Trophoblast cell (in vitro differentiated cells and primary cell): ENCODE measurements around the gene ARHGAP10.

ENCODE experiments used
- DNase-seq, 2 donors: peaks; one replicate each; pipeline ENCODE4 v3.0.0-alpha.2; 2016
- H2AFZ ChIP-seq: 2 replicates; pipeline ENCODE4 v1.6.1; 2013; ENCODE audit warnings: low read length, moderate library complexity, mild to moderate bottlenecking; ENCODE audit not compliant: insufficient read depth, poor library complexity
- H2AK5ac ChIP-seq: 2 replicates; pipeline ENCODE4 v1.6.1; 2013; ENCODE audit warnings: mild to moderate bottlenecking, low read length
- H2BK120ac ChIP-seq: 2 replicates; pipeline ENCODE4 v1.6.1; 2013; ENCODE audit warnings: low read length, mild to moderate bottlenecking, moderate library complexity; ENCODE audit not compliant: insufficient read depth, poor library complexity
- H2BK12ac ChIP-seq: 2 replicates; pipeline ENCODE4 v1.6.1; 2013; ENCODE audit warnings: mild to moderate bottlenecking, low read length, moderate library complexity
- H2BK5ac ChIP-seq: 2 replicates; pipeline ENCODE4 v1.6.1; 2013; ENCODE audit warnings: low read length, low read depth, moderate library complexity, mild to moderate bottlenecking; ENCODE audit not compliant: poor library complexity
- H3K14ac ChIP-seq: 2 replicates; pipeline ENCODE4 v1.6.1; 2013; ENCODE audit warnings: mild to moderate bottlenecking, low read length
- H3K18ac ChIP-seq: 2 replicates; pipeline ENCODE4 v1.6.1; 2013; ENCODE audit warnings: mild to moderate bottlenecking, low read length
- H3K23ac ChIP-seq: 2 replicates; pipeline ENCODE4 v1.6.1; 2013; ENCODE audit warnings: low read length
- H3K27ac ChIP-seq: 2 replicates; pipeline ENCODE4 v1.5.1; 2013; ENCODE audit warnings: low read depth, mild to moderate bottlenecking, inconsistent platforms, low read length, moderate library complexity
- H3K27me3 ChIP-seq: 2 replicates; pipeline ENCODE4 v1.6.1; 2013; ENCODE audit warnings: inconsistent platforms, mild to moderate bottlenecking, low read length, moderate library complexity; ENCODE audit not compliant: insufficient read depth
- H3K36me3 ChIP-seq, 2 experiments: 1 replicate in 1 of 2; 2 replicates in 1 of 2; pipeline ENCODE4 v1.6.1; 2013; ENCODE audit warnings: low read length in 2 of 2, mild to moderate bottlenecking in 2 of 2, moderate library complexity in 1 of 2; ENCODE audit not compliant: insufficient read depth in 2 of 2, control insufficient read depth in 1 of 2
- H3K4ac ChIP-seq: 2 replicates; pipeline ENCODE4 v1.6.1; 2013; ENCODE audit warnings: low read depth, mild to moderate bottlenecking, low read length, moderate library complexity
- H3K4me1 ChIP-seq, 2 experiments: 1 replicate in 1 of 2; 2 replicates in 1 of 2; pipeline ENCODE4 v1.6.1; 2013; ENCODE audit warnings: low read length in 2 of 2, mild to moderate bottlenecking in 2 of 2, moderate library complexity in 1 of 2; ENCODE audit not compliant: insufficient read depth in 2 of 2, control insufficient read depth in 1 of 2
- H3K4me2 ChIP-seq: 2 replicates; pipeline ENCODE4 v1.6.1; 2013; ENCODE audit warnings: inconsistent platforms, mild to moderate bottlenecking, low read length, moderate library complexity
- H3K4me3 ChIP-seq: 2 replicates; pipeline ENCODE4 v1.5.1; 2013; ENCODE audit warnings: mild to moderate bottlenecking, low read depth, low read length, inconsistent platforms
- H3K79me1 ChIP-seq: one replicate; pipeline ENCODE4 v1.6.1; 2013; ENCODE audit warnings: low read length
- H3K79me2 ChIP-seq: 2 replicates; pipeline ENCODE4 v1.6.1; 2013; ENCODE audit warnings: low read length, mild to moderate bottlenecking; ENCODE audit not compliant: control insufficient read depth, insufficient read depth, poor library complexity
- H3K9ac ChIP-seq: 2 replicates; pipeline ENCODE4 v1.6.1; 2013; ENCODE audit warnings: mild to moderate bottlenecking, low read length
- H3K9me3 ChIP-seq: 2 replicates; pipeline ENCODE4 v1.6.1; 2013; ENCODE audit warnings: low read depth, mild to moderate bottlenecking, control low read depth, inconsistent platforms, low read length; ENCODE audit not compliant: insufficient read depth
- H4K12ac ChIP-seq: 2 replicates; pipeline ENCODE4 v1.6.1; 2013; ENCODE audit warnings: low read depth, mild to moderate bottlenecking, low read length, moderate library complexity
- H4K8ac ChIP-seq: 2 replicates; pipeline ENCODE4 v1.6.1; 2013; ENCODE audit warnings: low read depth, mild to moderate bottlenecking, low read length, moderate library complexity
- H4K91ac ChIP-seq: one replicate; pipeline ENCODE4 v1.6.1; 2013; ENCODE audit warnings: low read depth, mild to moderate bottlenecking, low read length, moderate library complexity
- WGBS: extraction: QIAGEN DNeasy Blood & Tissue Kit; methylation state at CpG from one replicate; pipeline ENCODE4 v1.1.7; 2013; ENCODE audit warnings: missing lambda C conversion rate; ENCODE audit not compliant: insufficient read length, insufficient coverage; ENCODE audit errors: extremely low coverage; 5-methylcytosine and 5-hydroxymethylcytosine counted together

Gene ARHGAP10

GRCh38 chr4:147862043-147862692 lies 130.3 kb downstream of the ARHGAP10 start:
- Histone ChIP-seq H3K4ac (no peak overlapping the region), H4K12ac (peak overlapping the region; percentile 43), H2BK12ac (no peak overlapping the region), H3K36me3 (peaks cover 13 to 15% of the 10 kb centered on the region in 2 experiments), H3K4me3 (no peak overlapping the region), H3K14ac (no peak overlapping the region), H3K23ac (no peak overlapping the region), H3K18ac (no peak overlapping the region), H4K91ac (no peak overlapping the region), H3K9ac (no peak overlapping the region), H2BK5ac (no peak overlapping the region), H3K27ac (no peak overlapping the region), H3K9me3 (no peaks in the 10 kb centered on the region), H3K79me2 (no peaks in the 10 kb centered on the region), H2AFZ (no peak overlapping the region), H4K8ac (no peak overlapping the region), H2BK120ac (no peak overlapping the region), H3K79me1 (no peaks in the 10 kb centered on the region), H3K27me3 (no peaks in the 10 kb centered on the region), H3K4me2 (no peak overlapping the region), H3K4me1 (peaks cover 0 to 2% of the 10 kb centered on the region in 2 experiments), H2AK5ac (no peak overlapping the region)
- WGBS = no CpG with 5 or more reads among the region's 15 CpGs
- DNase-seq = no peak

DNA sequence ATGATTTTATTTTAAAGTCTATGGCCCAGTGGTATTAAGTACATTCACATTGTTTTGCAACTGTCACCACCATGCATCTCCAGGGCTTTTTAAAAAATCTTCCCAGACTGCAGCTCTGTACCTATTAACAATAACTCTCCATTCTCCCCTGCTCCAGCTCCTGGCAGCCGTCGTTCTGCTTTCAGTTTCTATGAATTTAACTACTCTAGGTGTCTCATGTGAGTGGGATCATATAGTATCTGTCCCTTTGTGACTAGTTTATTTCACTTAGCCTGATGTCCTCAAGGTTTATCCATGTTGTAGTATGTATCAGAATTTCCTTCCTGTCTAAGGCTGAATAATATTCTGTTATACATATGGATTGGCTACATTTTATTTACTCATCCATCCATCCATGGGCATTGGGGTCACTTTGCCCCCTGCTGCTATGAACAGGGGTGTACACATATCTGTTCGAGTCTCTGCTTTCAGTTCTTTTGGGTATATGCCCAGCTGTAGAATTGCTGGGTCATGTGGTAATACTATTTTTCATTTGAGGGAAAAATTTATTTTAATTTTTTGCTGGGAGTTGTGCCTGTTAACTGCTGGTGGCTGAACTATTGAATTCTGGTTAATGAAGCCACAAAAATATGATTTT lies 131.3 kb downstream of the ARHGAP10 start:
- Histone ChIP-seq H2BK5ac (no peak overlapping the region), H2AK5ac (no peak overlapping the region)

GRCh38 chr4:147863808-147864472 lies 132.1 kb downstream of the ARHGAP10 start:
- Histone ChIP-seq H3K27ac (no peak overlapping the region), H3K79me1 (no peaks in the 10 kb centered on the region), H3K9me3 (no peaks in the 10 kb centered on the region), H3K4ac (no peak overlapping the region), H3K4me2 (no peak overlapping the region), H4K8ac (no peak overlapping the region), H3K18ac (peak overlapping the region; percentile 44), H4K12ac (no peak overlapping the region), H3K27me3 (no peaks in the 10 kb centered on the region), H2AK5ac (no peak overlapping the region), H3K4me3 (no peak overlapping the region), H3K4me1 (peaks cover 0 to 2% of the 10 kb centered on the region in 2 experiments), H4K91ac (no peak overlapping the region), H3K79me2 (no peaks in the 10 kb centered on the region), H2AFZ (no peak overlapping the region), H2BK5ac (no peak overlapping the region), H3K14ac (no peak overlapping the region), H3K23ac (no peak overlapping the region), H3K36me3 (peaks cover 17 to 21% of the 10 kb centered on the region in 2 experiments), H2BK12ac (no peak overlapping the region), H2BK120ac (no peak overlapping the region), H3K9ac (no peak overlapping the region)
- WGBS = no CpG with 5 or more reads among the region's 10 CpGs
- no peak for DNase-seq

More for the DNA sequence above, 131.3 kb downstream of the ARHGAP10 start:
- H3K23ac ChIP-seq = no peak overlapping the region
- no peak overlapping the region for H3K9ac ChIP-seq
- H4K8ac ChIP-seq = no peak overlapping the region
- no peaks in the 10 kb centered on the region for H3K27me3 ChIP-seq
- no peak overlapping the region for H2BK120ac ChIP-seq
- H3K4me1 ChIP-seq = peaks cover 0 to 2% of the 10 kb centered on the region in 2 experiments
- H4K91ac ChIP-seq = no peak overlapping the region
- no peak overlapping the region for H3K18ac ChIP-seq
- H3K4me2 ChIP-seq = no peak overlapping the region
- H4K12ac ChIP-seq = no peak overlapping the region
- H3K79me2 ChIP-seq = no peaks in the 10 kb centered on the region
- H3K4ac ChIP-seq = no peak overlapping the region
- no peak overlapping the region for H3K27ac ChIP-seq
- H3K4me3 ChIP-seq = no peak overlapping the region
- no CpG with 5 or more reads among the region's 3 CpGs for WGBS
- H3K9me3 ChIP-seq = no peaks in the 10 kb centered on the region
- H3K14ac ChIP-seq = no peak overlapping the region
- no peaks in the 10 kb centered on the region for H3K79me1 ChIP-seq
- H2BK12ac ChIP-seq = no peak overlapping the region
- DNase-seq = no peak
- no peak overlapping the region for H2AFZ ChIP-seq
- H3K36me3 ChIP-seq = peaks cover 15 to 17% of the 10 kb centered on the region in 2 experiments

DNA sequence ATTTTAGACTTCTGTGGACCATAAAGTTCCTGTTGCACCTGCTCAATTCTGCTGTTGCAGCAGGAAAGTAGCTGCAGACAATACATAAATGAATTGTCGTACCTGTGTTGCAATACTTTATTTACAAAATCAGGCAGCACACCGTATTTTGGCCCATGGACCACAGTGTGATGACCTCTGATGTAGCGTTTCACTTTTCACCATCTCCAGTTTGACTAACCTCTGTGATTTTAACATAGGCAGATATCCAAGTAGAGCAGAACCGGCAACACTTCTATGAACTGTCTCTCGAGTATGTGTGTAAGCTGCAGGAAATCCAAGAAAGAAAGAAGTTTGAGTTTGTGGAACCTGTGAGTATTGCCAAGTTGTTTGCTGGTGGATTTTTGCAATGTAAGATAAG lies 132.7 kb downstream of the ARHGAP10 start:
- DNase-seq = no peak
- Histone ChIP-seq H3K4ac (no peak overlapping the region), H3K4me1 (peaks cover 0 to 2% of the 10 kb centered on the region in 2 experiments), H3K14ac (no peak overlapping the region), H3K4me3 (no peak overlapping the region), H3K23ac (no peak overlapping the region), H3K36me3 (peaks cover 17 to 21% of the 10 kb centered on the region in 2 experiments), H3K79me2 (no peaks in the 10 kb centered on the region), H3K27me3 (no peaks in the 10 kb centered on the region), H3K9ac (no peak overlapping the region), H2AK5ac (no peak overlapping the region), H3K18ac (no peak overlapping the region), H4K8ac (no peak overlapping the region), H3K4me2 (no peak overlapping the region), H2BK120ac (no peak overlapping the region), H2AFZ (no peak overlapping the region), H3K79me1 (no peaks in the 10 kb centered on the region), H4K91ac (no peak overlapping the region), H2BK12ac (no peak overlapping the region), H2BK5ac (no peak overlapping the region), H3K9me3 (no peaks in the 10 kb centered on the region), H4K12ac (no peak overlapping the region), H3K27ac (no peak overlapping the region)
- WGBS = no CpG with 5 or more reads among the region's 5 CpGs
